Activated T-helper 1 cell treated with Interleukin-2 at 50 U/mL for 16 hours (primary cell): ENCODE data around the gene ERVH48-1.
"Not testable (repeated sequence)": the region's sequence is repeated elsewhere in the genome, so short reads cannot be mapped to it uniquely, and the experiment has no call there.

Source experiments
- DNase-seq: peaks from one replicate; pipeline ENCODE4 v3.0.0-alpha.2; 2020; ENCODE audit warnings: low read depth

ERVH48-1 gene

GRCh38 chr21:42925114-42925926 lies at the start of gene ERVH48-1:
ERVH48-1 (minus strand) TSS chr21:42925630; CDS start chr21:42919006, 6,624 bp downstream.
- no peak for DNase-seq

- peak; percentile 99 for DNase-seq
These were observed 48.8 kb upstream of the ERVH48-1 start, which contains the start of gene PKNOX1 for GRCh38 chr21:42973991-42974831. PKNOX1 (plus strand) TSS chr21:42974562; CDS start chr21:43004382, 29,820 bp downstream.

GRCh38 chr21:42973309-42973990 lies 48.0 kb upstream of the ERVH48-1 start:
- DNase-seq: no peak

GRCh38 chr21:42971897-42972275 lies 46.5 kb upstream of the ERVH48-1 start:
- no peak for DNase-seq

- no peak for DNase-seq
These were observed 45.7 kb upstream of the ERVH48-1 start for GRCh38 chr21:42970946-42971653.

- DNase-seq: no peak
These were observed 43.8 kb upstream of the ERVH48-1 start for GRCh38 chr21:42969193-42969600.

- not testable (repeated sequence) for DNase-seq
These were observed 42.2 kb upstream of the ERVH48-1 start for GRCh38 chr21:42967616-42968015.

GRCh38 chr21:42965211-42965560 lies 39.8 kb upstream of the ERVH48-1 start:
- no peak for DNase-seq

GRCh38 chr21:42964546-42965210 lies 39.2 kb upstream of the ERVH48-1 start:
- DNase-seq: no peak

GRCh38 chr21:42964086-42964485 lies 38.7 kb upstream of the ERVH48-1 start:
- no peak for DNase-seq

GRCh38 chr21:42962380-42963007 lies 37.1 kb upstream of the ERVH48-1 start:
- DNase-seq: no peak

- DNase-seq: no peak
These were observed 34.3 kb upstream of the ERVH48-1 start for GRCh38 chr21:42959728-42960127.

GRCh38 chr21:42958122-42958521 lies 32.7 kb upstream of the ERVH48-1 start:
- not testable (repeated sequence) for DNase-seq

GRCh38 chr21:42956824-42957630 lies 31.6 kb upstream of the ERVH48-1 start:
- DNase-seq: no peak

- not testable (repeated sequence) for DNase-seq
These were observed 25.8 kb upstream of the ERVH48-1 start for GRCh38 chr21:42951193-42951592.

- DNase-seq: not testable (repeated sequence)
These were observed 23.8 kb upstream of the ERVH48-1 start for GRCh38 chr21:42949094-42949755.

GRCh38 chr21:42942244-42942643 lies 16.8 kb upstream of the ERVH48-1 start:
- no peak for DNase-seq

GRCh38 chr21:42941696-42942085 lies 16.3 kb upstream of the ERVH48-1 start:
- DNase-seq: no peak
